Caco-2 (cell line): Measurements from ENCODE around the gene RAB3B. TPM values are rescaled to one million over a fixed set of nuclear protein-coding genes. Genes with fewer than 3 reads are reported as not detected.
A peak's percentile ranks its signal among the peaks of the same experiment; 100 is the strongest.
"Not testable (repeated sequence)": the region's sequence is repeated elsewhere in the genome, so short reads cannot be mapped to it uniquely, and the experiment has no call there.

Source experiments
- BruUV-seq: library from RNA; stranded (reverse); fragments of 400-500 nt; replicated peaks from 2 replicates; lab custom pipeline; 2021; lab: Mats Ljungman, UMichigan
- CTCF ChIA-PET: fragments of 300-600 bp; sonication (Branson Sonifier 250); formaldehyde crosslinking; loops from one replicate; lab custom pipeline; 2022; ENCODE audit warnings: antibody characterized with exemption; lab: Charles Lee
- POLR2A ChIA-PET: fragments of 300-600 bp; sonication (Branson Sonifier 250); formaldehyde crosslinking; loops from one replicate; lab custom pipeline; 2022; ENCODE audit warnings: antibody characterized with exemption; lab: Charles Lee
- DNase-seq, 2 experiments: peaks; one replicate each; pipeline versions ENCODE4 v3.0.0 to v3.0.0-alpha.2; 2020 to 2022
- H3K27me3 ChIP-seq: replicated peaks from 2 replicates; pipeline ENCODE4 v1.6.0; 2011; ENCODE audit warnings: low read length; ENCODE audit not compliant: control insufficient read depth, insufficient read depth
- H3K36me3 ChIP-seq: 2 replicates; pipeline ENCODE4 v1.5.1; 2011; ENCODE audit warnings: low read length; ENCODE audit not compliant: control insufficient read depth, insufficient read depth
- H3K4me1 ChIP-seq: fragments of 250-450 bp; sonication (Bioruptor Pico); 2 replicates; pipeline ENCODE4 v1.5.1; 2020; ENCODE audit warnings: mild to moderate bottlenecking
- H3K4me3 ChIP-seq: 2 replicates; pipeline ENCODE4 v1.5.1; 2011; ENCODE audit warnings: low read depth, mild to moderate bottlenecking, control low read depth, low read length
- H3K9me3 ChIP-seq: fragments of 250-450 bp; sonication (Bioruptor Pico); 2 replicates; pipeline ENCODE4 v1.5.1; 2020; ENCODE audit warnings: mild to moderate bottlenecking, moderate library complexity
- H3K27ac Mint-ChIP-seq: one replicate; pipeline ENCODE4 v1.8.0; 2022; ENCODE audit warnings: mixed read lengths; ENCODE audit not compliant: unreplicated experiment
- H3K27me3 Mint-ChIP-seq: one replicate; pipeline ENCODE4 v1.8.0; 2022; ENCODE audit warnings: mixed read lengths; ENCODE audit not compliant: insufficient read depth, unreplicated experiment
- H3K36me3 Mint-ChIP-seq: one replicate; pipeline ENCODE4 v1.8.0; 2022; ENCODE audit warnings: mild to moderate bottlenecking, mixed read lengths; ENCODE audit not compliant: insufficient read depth, unreplicated experiment
- H3K4me1 Mint-ChIP-seq: one replicate; pipeline ENCODE4 v1.8.0; 2022; ENCODE audit warnings: low read depth, mixed read lengths; ENCODE audit not compliant: unreplicated experiment
- H3K4me3 Mint-ChIP-seq: one replicate; pipeline ENCODE4 v1.8.0; 2022; ENCODE audit warnings: mild to moderate bottlenecking, moderate library complexity, mixed read lengths; ENCODE audit not compliant: unreplicated experiment
- H3K9me3 Mint-ChIP-seq: one replicate; pipeline ENCODE4 v1.8.0; 2022; ENCODE audit warnings: mixed read lengths; ENCODE audit not compliant: unreplicated experiment
- CTCF ChIP-seq, 2 experiments: fragments of 200-600 bp in 1 of 2; IDR thresholded peaks; 1 replicate in 1 of 2; 2 replicates in 1 of 2; pipeline versions ENCODE4 v1.5.1 to v1.8.0; 2011 to 2022; ENCODE audit warnings: antibody characterized with exemption in 1 of 2, control low read depth in 1 of 2, inconsistent platforms in 1 of 2, low read depth in 1 of 2, low read length in 1 of 2, mild to moderate bottlenecking in 1 of 2, moderate library complexity in 1 of 2; ENCODE audit not compliant: insufficient read depth in 1 of 2, severe bottlenecking in 1 of 2, unreplicated experiment in 1 of 2
- intact Hi-C: fragments of 100-400 bp; cut with micrococcal nuclease; formaldehyde crosslinking; loops from one replicate; pipeline ENCODE4 v1.10.0; 2022; ENCODE audit not compliant: unreplicated experiment
- total RNA-seq: library from RNA; stranded (reverse); gene quantifications from 2 replicates; pipeline ENCODE4 v1.2.3, GENCODE V29; 2022

RAB3B gene
- total RNA-seq, 1 experiment from 2014 or later = 11.6 TPM

DNA sequence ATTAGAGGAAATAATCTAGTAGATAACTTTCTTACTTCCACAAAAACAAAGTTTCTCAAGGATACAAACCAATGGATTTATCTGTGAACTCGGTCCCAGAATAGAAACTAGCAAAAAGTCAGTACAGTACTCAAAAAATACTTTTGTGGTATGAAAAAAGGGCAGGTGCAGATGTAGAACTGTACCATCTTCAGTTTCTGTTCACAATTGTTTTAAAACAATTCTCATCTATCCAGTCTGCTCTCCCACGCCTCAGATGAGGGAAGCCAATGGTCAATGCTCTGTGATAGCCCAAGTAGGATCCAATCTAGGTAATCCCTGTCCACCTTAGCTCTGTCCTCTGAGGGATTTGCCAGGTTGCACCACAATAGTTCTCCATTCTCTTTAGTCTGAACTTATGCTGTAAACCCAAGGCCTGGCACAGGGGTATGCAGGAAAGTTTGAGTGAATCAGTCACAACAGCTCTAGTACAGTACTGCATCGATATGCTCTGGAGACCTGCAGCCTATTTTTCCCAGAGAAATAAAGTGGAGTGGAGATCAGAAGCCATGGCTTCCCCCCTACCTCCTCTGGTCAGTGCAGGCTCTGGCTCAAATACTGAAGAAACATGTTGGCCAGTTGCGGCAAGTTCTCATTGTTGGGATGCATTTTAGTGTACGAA lies 41.8 kb upstream of the RAB3B start:
- peak overlapping the region; percentile 89 for H3K27ac Mint-ChIP-seq
- peak overlapping the region; percentile 84 for H3K4me3 Mint-ChIP-seq
- no peaks in the 10 kb centered on the region for H3K27me3 Mint-ChIP-seq
- intact Hi-C loops = loop anchor here (2.0 kb wide), 1 partner anchor 17 kb away; no protein-coding TSS in a partner anchor
- Histone ChIP-seq H3K27me3 (no peaks in the 10 kb centered on the region), H3K4me1 (peaks cover 9% of the 10 kb centered on the region; the same call in 1 of the 2 replicates), H3K36me3 (no peaks in the 10 kb centered on the region; the same call in 1 of the 2 replicates), H3K9me3 (no peaks in the 10 kb centered on the region), H3K4me3 (peak overlapping the region; percentile 88)
- H3K9me3 Mint-ChIP-seq = no peaks in the 10 kb centered on the region
- ChIA-PET POLR2A (no interaction called here), CTCF (no interaction called here)
- TSS peak; percentile 68 for BruUV-seq
- H3K36me3 Mint-ChIP-seq = peaks cover 17% of the 10 kb centered on the region
- TF ChIP-seq CTCF (IDR thresholded peaks at IDR 0.05; ENCODE audit: insufficient read depth in 1 of 2, low read depth in 1 of 2, low read length in 1 of 2, severe bottlenecking in 1 of 2, unreplicated experiment in 1 of 2) = no peak
- DNase-seq = no peak
- H3K4me1 Mint-ChIP-seq = peaks cover 6% of the 10 kb centered on the region

GRCh38 chr1:52028839-52029238 lies 38.3 kb upstream of the RAB3B start:
- H3K36me3 Mint-ChIP-seq = peaks cover 23% of the 10 kb centered on the region
- H3K36me3 ChIP-seq, H3K9me3 ChIP-seq, BruUV-seq, H3K4me1 Mint-ChIP-seq, H3K9me3 Mint-ChIP-seq, H3K27ac Mint-ChIP-seq, POLR2A ChIA-PET, DNase-seq, H3K27me3 Mint-ChIP-seq, H3K4me1 ChIP-seq, H3K4me3 Mint-ChIP-seq, H3K4me3 ChIP-seq, CTCF ChIA-PET, intact Hi-C loops, H3K27me3 ChIP-seq: not testable (repeated sequence)

GRCh38 chr1:52028328-52028727 lies 37.8 kb upstream of the RAB3B start:
- ChIA-PET CTCF (no interaction called here), POLR2A (no interaction called here)
- peaks cover 6% of the 10 kb centered on the region for H3K4me1 Mint-ChIP-seq

More at GRCh38 chr1:52028328-52028727, 37.8 kb upstream of the RAB3B start:
- Histone ChIP-seq H3K27me3 (no peaks in the 10 kb centered on the region), H3K36me3 (no peaks in the 10 kb centered on the region; the same call in 1 of the 2 replicates), H3K9me3 (no peaks in the 10 kb centered on the region), H3K4me3 (no peak overlapping the region), H3K4me1 (peaks cover 9% of the 10 kb centered on the region; the same call in 1 of the 2 replicates)
- peaks cover 19% of the 10 kb centered on the region for H3K36me3 Mint-ChIP-seq
- TF ChIP-seq CTCF (IDR thresholded peaks at IDR 0.05; ENCODE audit: insufficient read depth in 1 of 2, low read depth in 1 of 2, low read length in 1 of 2, severe bottlenecking in 1 of 2, unreplicated experiment in 1 of 2) = no peak
- H3K27me3 Mint-ChIP-seq = no peaks in the 10 kb centered on the region
- no peak overlapping the region for H3K27ac Mint-ChIP-seq
- intact Hi-C loops = no loop called here
- H3K4me3 Mint-ChIP-seq = no peak overlapping the region
- no TSS peak for BruUV-seq
- DNase-seq = no peak
- H3K9me3 Mint-ChIP-seq = no peaks in the 10 kb centered on the region
